OCI-LY3 (cell line): Measurements from ENCODE around the gene SLC1A7.

Source experiments
- EZH2phosphoT487 ChIP-seq: fragments of 200-600 bp; shearing (Covaris generic); IDR thresholded peaks from 2 replicates; pipeline ENCODE4 v1.6.1; 2018; ENCODE audit warnings: antibody characterized with exemption, mixed run types, low read depth
- TF ChIP-seq, protein P1 (sequence below): fragments of 200-600, 300-600 bp; sonication (generic); IDR thresholded peaks from 2 replicates; pipeline ENCODE4 v1.5.1; 2014; ENCODE audit warnings: antibody characterized with exemption, low read length, low read depth

GRCh38 chr1:53061859-53062707 is 80.4 kb downstream of the SLC1A7 start, which contains the start of gene PODN:
- TF ChIP-seq, protein P1, sequence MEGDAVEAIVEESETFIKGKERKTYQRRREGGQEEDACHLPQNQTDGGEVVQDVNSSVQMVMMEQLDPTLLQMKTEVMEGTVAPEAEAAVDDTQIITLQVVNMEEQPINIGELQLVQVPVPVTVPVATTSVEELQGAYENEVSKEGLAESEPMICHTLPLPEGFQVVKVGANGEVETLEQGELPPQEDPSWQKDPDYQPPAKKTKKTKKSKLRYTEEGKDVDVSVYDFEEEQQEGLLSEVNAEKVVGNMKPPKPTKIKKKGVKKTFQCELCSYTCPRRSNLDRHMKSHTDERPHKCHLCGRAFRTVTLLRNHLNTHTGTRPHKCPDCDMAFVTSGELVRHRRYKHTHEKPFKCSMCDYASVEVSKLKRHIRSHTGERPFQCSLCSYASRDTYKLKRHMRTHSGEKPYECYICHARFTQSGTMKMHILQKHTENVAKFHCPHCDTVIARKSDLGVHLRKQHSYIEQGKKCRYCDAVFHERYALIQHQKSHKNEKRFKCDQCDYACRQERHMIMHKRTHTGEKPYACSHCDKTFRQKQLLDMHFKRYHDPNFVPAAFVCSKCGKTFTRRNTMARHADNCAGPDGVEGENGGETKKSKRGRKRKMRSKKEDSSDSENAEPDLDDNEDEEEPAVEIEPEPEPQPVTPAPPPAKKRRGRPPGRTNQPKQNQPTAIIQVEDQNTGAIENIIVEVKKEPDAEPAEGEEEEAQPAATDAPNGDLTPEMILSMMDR: no peak
- TF ChIP-seq EZH2phosphoT487: no peak
